ENCODE data around the gene DLGAP1.
"Not testable (repeated sequence)": the region's sequence is repeated elsewhere in the genome, so short reads cannot be mapped to it uniquely, and the experiment has no call there.

DLGAP1 gene

DNA sequence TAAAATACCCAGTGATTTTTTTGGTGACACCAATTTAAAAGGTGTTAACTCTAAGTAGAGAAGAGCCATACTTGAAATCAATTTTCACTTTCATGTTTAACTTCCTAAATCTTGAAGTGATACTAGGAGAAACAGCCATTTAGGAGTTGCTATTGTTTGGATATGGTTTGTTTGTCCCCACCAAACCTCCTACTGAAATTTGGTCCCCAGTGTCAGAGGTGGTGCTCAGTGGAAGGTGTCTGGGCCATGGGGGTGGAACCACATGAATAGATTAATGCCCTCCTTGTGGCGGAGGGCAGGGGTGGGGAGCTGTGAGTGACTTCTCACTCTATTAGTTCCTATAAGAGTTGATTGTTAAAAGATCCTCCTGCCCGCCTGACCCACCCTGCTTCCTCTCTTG lies 377.9 kb downstream of the DLGAP1 start:
- no peak for DNase-seq (ENCODE audit: low read depth)

DNA sequence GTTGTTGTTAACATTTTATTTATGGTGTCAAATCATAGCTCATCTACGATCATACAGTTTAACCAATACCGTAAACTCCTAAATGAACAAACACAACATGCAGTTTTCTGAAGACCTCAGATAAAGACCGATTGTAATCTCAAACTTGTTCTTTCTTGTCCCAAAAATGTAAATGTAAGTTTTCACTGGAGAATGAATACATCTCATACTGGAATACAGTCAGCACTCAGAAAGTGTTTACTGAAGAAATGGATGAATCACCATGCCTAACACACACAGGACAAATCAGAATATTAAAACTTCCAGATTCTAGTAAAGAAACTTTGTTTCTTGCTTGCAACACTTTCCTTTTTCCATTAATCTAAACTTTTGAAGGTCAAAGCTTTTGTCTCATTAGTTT lies 380.5 kb downstream of the DLGAP1 start:
- DNase-seq (ENCODE audit: low read depth): no peak

DNA sequence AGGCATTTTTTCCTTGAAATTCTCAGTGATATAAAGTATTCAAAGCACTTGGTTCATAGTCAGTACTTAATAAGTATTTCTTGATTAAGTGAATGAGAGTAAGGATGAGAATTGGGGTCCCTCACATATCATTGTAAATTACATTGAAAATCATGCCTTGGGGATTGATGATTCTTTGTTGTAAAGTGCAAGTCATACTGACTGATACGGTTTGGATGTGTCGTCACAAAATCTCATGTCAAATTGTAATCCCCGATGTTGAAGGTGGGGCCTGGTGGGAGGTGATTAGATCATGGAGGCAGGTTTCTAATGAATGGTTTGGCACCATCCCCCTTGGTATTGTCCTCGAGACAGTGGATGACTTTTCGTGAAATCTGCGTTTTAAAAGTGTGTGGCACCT lies 385.9 kb downstream of the DLGAP1 start:
- DNase-seq (ENCODE audit: low read depth): no peak

DNA sequence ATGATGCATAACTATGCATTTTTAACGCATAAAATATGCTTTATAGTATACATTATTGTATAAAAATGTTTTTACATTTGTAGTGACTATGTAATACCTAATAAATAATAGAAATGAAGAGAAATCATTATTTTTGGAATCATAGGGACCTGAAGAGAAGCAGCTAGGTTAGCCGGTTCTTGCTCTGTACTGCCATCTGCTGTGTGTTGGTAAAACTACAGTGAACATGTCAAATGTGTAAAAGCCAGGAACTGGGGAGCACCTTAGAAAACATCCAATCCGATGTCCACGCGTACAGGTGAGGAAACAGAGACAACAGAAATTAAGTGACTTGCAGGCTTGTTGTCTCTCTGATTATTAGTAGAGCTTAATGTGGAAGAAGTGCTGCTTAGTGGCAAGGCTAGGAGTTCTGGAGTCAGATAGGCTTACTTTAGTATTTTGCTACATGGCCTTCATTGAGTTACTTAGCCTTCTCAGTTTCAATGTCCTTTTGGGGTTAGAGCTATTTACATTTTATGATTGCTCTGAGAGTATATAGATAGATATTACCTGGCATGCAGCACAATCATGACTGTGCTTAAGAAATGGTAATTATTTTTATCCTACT lies 386.5 kb downstream of the DLGAP1 start:
- DNase-seq (ENCODE audit: low read depth): no peak

DNA sequence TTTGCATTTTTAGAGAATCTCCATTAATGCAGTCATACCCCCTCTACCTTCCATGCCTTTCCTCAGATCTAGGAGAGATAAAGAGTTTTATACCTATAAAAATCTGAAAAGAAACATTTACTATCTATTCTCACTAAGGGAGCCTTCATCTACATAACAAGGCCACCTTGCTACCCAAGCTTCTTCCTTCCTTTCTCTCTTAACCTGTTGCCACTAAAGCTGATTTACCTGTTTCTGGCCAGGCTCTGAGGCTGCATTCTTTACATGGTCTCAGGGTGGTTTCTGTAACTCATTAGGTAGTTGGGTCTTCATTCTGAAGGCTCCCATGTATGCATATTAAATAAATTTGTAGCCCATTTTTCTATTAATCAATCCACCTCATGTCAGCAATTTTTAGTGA lies 391.6 kb downstream of the DLGAP1 start:
- DNase-seq (ENCODE audit: low read depth): no peak

DNA sequence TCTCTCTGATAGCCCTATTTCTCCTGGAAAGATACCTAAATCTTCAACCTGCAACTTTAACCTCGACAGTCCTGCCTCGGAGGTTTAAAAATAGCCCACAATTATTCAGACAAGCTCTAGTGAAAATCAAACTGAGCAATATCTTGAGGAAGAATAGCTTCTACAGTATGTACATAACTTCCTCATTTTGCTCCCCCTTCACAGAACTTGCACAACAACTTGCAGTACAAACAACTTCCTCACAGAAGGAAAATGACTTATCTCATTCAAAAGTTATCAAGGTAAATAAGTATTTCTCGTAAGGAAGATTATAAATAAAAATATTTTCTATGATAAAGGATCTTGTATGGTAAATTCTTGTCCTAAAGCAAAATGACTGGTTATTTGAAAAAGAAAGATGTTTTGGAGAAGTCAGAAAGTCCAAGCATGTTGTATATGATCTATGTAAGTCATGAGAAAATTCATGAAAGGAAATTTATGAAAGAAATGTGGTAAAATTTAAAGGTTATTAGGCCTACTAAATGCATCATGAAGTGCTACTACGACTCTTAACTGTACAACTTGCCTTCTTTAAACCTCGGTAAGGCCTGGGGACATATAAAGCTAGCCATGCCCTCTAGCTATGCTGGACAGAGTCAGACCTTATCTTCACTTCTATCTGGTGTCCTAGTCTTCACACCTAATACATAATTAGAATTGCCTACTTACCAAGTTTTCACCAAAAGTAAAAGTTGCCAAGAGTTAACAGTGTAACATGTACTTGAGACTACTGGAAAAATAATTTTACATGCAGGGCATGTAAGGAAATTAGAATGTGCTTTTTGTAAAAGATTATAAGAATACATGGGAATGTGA lies 394.5 kb downstream of the DLGAP1 start:
- DNase-seq (ENCODE audit: low read depth): no peak

DNA sequence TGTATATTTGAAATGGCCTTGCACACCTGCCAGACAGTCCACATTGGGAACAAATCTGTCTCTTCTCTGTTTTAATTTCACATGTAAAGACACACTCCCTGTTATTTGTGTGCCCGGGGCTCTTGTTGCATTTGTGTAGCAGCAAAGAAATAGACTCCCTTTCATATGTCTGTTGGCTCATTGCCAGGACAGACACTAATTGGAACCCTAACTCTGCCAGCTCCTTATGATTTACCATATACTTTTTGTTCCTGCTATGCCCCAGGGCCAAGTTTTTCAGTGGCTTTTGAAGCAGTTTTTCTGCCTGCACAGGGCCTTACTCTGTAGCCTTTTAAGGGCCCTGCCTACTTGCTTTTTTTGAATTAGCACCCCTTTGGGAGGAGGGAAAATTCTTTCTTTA lies 396.9 kb downstream of the DLGAP1 start:
- no peak for DNase-seq (ENCODE audit: low read depth)

DNA sequence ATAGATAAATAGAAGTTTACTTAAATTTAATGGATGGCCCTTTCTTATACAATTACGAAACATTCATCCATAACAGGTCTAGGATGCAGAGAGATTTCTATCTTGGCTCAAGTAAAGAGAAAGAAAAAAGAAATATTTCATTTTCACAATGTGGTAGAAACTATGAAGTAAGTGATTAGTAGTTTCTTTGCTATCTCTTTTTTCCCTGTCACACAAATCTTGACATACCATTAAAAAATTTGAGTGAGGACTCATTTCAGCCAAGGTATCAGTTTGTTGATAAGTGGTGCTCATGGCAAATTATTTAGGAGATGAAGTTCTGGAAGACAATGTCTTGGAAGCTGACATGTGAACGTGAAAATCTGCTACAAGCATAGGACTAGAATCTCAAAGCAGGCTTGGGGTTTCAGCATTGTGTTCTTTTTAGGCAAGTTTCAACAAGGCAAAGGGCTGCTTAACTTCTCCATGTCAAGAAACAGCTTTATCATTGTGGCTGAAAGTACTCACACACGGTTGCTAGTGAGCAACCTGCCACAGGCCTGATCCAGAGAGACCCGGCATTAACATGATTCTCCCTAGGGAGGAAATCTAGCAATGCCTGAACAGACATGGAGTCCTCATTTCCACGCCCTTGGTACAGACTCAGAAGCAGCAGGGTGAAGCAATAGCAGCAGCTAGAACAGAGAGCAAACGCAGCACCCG lies 414.6 kb downstream of the DLGAP1 start:
- DNase-seq (ENCODE audit: low read depth): no peak

DNA sequence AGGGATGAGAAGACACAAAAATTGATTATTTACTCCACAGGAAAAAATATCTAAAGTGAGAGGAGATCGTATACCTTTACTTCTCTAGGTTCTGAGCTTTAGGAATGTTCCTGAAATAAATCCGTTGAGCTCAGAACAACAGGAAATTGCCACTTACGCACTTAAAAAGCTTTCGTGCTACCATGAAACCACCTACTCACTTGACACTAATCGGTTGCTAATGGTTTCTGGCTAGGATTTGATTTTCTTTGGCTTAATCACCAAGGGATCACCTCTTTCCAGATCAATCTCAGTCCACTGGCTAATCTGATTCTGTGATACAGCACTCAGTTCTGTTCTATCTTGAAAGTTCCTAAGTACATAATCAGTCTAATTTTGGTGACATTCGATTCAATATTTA lies 419.6 kb downstream of the DLGAP1 start:
- DNase-seq (ENCODE audit: low read depth): no peak

DNA sequence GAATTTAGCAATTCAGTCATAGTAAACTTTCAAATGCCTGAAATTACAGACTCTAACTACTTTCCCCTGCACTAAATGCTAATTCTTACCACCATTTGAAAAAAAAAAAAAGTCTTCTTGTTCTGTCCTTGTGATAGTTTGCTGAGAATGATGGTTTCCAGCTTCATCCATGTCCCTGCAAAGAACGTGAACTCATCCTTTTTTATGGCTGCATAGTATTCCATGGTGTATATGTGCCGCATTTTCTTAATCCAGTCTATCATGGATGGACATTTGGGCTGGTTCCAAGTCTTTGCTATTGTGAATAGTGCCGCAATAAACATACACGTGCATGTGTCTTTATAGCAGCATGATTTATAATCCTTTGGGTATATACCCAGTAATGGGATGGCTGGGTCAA lies 420.3 kb downstream of the DLGAP1 start:
- not testable (repeated sequence) for DNase-seq (ENCODE audit: low read depth)

DNA sequence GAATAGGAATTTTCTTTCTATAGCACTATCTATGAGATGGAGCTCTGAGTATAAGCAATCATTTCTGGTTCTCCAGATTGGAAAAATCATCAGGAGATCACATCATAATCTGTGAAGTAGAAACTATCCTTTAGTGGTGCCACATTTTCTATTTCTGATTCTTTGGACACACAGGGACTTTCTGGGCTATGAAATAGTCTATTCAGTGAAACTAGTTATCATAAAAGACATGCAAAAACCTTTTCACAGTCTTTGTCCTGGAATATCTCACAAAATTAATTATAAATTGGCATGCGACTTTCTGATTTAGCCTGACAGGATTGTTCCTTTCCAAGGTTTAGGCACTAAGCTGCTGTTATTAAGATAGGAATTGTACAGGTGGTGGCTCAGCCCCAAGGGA lies 428.6 kb downstream of the DLGAP1 start:
- no peak for DNase-seq (ENCODE audit: low read depth)

DNA sequence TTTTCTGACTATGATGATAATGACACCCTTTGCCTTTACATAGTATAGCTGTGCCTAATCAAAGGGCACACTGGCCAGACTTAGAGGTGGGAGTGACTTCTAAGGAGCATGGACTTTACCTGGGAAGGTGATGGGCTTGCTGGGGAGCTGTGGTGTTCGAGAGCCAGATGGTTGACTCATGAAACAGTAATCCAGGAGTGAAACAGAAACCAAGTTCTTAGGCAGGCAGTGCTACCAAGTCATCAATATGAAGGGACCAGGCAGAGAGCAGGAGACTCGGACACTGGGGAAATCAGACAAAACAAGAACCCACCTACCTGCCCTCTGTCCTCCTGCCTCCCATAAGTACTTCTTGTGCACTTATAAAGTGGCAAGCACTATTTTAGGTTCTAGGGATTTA lies 430.4 kb downstream of the DLGAP1 start:
- no peak for DNase-seq (ENCODE audit: low read depth)

DNA sequence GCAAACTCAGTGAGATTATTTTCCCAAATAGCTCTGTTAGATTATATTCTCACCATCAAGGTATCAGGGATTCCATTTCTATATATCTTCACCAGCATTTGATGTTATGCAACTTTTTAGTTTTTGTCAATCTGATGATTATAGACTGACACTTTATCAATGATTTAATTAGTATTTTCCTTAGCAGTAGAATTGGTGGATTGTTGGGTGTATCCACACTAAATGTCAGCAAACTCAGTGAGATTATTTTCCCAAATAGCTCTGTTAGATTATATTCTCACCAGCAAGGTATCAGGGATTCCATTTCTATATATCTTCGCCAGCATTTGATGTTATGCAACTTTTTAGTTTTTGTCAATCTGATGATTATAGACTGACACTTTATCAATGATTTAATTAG lies 432.4 kb downstream of the DLGAP1 start:
- not testable (repeated sequence) for DNase-seq (ENCODE audit: low read depth)

DNA sequence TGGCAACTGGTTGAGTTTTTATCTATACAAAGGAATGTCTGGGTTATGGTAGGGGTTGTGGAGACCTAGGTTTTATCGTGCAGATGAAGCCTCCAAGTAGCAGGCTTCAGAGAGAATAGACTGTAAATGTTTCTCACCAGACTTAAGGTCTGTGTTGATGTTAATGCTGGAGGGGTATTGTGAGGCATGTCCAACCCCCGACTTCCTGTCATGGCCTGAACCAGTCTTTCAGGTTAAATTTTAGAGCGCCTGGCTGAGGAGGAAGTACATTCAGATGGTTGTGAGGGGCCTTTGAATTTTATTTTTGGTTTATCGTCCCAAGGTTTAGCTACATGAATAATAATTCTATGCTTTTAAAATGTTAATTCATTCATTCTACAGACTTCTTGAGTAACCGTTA lies 435.1 kb downstream of the DLGAP1 start:
- DNase-seq (ENCODE audit: low read depth): no peak

DNA sequence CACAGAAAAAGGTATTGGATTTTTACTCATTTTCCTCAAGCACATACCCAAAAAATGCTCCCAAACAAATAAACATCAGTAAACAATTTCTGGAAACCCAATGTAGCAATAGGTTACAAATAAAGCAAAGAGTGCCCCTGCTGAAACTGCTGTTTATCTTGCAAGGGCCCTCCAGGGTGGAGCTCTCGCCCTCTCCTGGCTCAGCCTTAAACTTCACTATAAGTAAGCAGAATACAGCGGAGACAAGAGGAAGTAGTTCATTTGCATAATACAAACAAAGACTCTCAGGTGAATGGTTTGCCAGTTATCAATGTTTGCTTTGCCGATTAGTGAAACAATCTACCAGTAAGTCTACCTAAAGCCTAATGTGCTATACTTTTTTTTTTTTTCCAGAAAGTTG lies 437.6 kb downstream of the DLGAP1 start:
- no peak for DNase-seq (ENCODE audit: low read depth)

DNA sequence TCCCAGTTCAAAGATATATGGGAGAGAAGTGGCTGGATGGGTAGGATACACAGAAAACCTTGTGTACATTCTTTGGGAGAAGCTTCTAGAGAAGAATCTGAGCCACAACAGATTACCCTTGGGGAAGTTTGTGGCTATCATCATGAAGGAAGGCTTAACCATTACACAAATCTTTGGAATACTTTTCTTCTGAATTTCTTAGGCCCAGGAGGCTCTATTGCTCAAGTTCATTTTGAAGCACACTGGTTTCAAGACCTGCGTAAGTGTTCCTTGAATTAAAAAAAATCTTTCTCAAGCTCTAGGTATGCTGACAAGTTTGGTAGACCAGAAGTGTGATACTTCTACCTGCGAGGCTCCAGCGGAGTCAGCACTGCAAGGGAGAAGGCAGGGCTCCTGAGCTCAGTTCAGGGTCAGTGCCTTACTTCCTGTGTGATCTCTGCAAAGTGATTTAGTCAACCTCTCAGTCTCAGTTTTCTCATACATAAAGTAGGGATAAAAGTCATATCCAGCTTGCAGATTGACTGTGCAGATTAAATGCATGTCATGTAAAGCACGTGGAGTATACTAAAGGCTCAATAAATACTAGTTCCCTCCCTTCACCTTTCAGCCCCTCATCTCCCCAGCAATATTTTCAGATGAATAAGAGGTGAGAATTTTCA lies 438.6 kb downstream of the DLGAP1 start:
- DNase-seq (ENCODE audit: low read depth): no peak

DNA sequence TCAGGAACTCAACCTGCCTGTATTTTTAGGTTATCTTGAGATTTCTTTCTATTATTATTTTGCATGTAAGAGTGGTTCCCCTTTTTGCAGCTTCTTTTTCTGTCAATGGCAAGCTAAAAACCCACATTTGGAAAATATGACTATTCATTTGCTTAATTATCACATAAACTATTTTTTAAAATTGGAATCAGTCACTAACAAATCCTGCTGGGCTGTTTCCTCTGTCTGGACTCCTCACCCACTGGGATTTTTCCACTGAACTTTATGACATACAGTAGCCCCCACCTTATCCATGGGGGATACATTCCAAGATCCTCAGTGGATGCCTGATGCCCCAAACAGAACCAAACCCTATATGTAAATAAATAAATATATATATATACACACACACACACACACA lies 447.3 kb downstream of the DLGAP1 start:
- DNase-seq (ENCODE audit: low read depth): no peak

DNA sequence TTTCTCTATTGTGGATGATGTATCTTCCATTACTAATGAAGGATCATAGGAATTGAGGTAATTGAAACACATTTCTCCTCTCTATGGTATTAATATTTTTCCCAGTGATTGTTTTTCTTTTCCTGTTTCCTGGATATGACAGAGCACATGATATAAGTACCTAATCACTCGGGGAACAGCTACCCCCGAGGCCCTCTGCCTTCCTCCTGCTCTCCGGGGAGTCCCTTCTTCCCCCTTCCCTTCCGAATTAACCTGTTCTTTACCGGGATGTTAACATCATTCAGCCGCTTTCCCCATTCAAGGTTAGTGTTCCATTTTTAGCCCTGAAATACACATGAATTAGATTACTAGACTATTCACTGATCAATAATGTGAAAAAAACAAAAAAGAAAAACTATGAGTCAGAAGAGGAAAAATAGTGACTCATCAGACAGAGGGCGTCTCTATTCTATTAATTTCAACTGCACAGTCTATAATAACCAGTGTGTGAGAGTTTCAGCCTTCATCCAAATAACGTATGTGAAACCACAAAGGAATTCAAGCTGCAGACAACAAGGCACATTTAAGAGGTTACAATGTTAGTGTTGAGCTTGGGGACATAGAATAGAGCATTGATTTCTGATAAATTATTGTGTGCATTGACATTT lies 450.8 kb downstream of the DLGAP1 start:
- no peak for DNase-seq (ENCODE audit: low read depth)

DNA sequence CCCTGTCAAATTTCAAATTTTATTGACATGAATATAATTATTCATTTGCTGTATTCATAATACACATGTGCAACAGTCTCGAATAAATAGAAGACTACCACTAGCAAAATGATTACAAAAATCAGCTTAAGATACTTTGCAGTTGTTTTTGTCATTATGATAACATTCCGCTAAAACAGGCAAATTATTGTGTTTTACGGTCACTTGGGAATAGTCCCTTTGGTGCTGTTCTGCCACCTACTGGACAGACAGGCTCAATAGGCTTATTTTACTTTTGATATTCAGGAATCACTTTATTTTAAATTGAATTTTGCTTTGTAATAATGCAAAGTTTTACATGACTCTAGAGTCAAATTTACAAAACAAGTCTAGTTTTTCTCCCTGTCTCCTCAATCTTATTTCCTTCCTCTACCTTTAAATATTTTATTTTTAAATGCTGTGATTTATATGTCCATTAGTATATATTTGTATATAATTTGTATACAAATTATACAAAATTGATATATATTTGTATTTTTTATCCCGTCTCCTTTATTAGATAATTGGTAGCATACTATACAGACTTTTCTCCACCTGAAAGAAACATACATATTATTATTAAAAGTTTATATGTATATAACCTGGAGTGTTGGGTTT lies 456.3 kb downstream of the DLGAP1 start:
- no peak for DNase-seq (ENCODE audit: low read depth)

DNA sequence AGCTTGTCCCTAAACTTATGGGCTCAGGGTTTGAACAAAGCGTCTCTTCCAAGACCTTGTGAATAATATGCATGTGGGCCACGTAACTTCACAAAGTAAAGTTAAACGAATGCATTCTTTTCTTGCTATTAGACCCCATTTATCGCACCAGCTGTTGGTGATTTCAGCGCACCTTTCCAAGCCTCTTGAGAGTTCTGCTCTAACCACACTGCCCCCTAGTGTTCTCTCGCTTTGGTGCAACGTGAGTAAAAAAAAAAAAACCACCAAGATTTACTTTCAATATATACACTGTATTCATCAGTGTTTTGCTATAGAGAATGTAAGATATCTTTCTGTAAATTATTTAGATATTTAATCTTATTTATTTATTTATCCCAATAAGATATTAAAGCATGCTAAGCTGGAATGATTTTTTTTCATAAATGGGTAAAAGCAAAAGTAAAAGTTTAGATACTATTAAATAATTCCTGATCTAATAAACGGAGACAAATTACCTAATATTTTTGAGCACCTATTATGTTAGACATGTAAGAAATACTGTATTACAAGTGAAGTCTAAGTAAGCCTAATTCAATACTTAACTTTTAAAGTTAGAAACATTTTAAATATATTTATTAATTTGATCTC lies 459.5 kb downstream of the DLGAP1 start:
- DNase-seq (ENCODE audit: low read depth): peak; percentile 17

All from activated T-cell treated with anti-CD3 and anti-CD28 coated beads for 1 hour (primary cell).